UCSD-AML1 (cell line): Measurements from ENCODE around the gene CYP17A1.

Source experiments
- DNase-seq: peaks from one replicate; lab custom pipeline; 2025; ENCODE audit not compliant: unreplicated experiment; lab: John Stamatoyannopoulos, UW

The CYP17A1 gene

DNA sequence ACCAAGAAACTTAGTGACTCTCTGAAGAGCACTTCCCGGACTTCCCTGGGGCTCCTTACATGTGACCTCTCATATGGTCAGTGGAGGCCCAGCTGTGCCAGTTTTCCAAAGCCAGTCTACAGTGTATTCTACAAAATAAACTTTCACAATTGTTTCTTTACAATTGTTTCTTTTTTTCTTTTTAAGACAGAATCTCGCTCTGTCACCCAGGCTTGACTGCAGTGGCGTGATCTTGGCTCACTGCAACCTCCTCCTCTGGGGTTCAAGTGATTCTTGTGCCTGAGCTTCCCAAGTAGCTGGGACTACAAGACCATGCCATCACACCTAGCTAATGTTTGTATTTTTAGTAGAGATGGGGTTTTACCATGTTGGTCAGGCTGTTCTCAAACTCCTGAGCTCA lies 25.9 kb downstream of the CYP17A1 start:
- DNase-seq, result no peak

DNA sequence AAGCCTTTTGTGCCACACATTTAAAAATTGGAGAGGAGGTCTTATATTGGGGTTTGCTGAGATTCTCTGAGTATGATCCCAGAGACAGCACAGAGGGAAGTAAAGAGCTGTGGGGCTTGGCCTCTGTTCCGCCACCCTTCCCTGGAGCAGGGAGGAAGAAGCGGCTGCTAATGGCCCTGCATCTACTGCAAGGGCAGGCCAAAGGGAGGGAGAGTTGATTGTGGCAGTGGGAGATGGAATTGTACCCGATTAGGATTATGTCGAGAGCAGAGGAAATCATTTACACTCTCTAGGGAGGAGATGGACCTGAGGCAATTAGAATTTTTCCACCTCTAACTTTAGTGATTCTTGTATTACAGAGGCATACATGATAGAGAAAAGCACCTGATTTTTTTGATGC lies 28.8 kb downstream of the CYP17A1 start:
- DNase-seq, result no peak

DNA sequence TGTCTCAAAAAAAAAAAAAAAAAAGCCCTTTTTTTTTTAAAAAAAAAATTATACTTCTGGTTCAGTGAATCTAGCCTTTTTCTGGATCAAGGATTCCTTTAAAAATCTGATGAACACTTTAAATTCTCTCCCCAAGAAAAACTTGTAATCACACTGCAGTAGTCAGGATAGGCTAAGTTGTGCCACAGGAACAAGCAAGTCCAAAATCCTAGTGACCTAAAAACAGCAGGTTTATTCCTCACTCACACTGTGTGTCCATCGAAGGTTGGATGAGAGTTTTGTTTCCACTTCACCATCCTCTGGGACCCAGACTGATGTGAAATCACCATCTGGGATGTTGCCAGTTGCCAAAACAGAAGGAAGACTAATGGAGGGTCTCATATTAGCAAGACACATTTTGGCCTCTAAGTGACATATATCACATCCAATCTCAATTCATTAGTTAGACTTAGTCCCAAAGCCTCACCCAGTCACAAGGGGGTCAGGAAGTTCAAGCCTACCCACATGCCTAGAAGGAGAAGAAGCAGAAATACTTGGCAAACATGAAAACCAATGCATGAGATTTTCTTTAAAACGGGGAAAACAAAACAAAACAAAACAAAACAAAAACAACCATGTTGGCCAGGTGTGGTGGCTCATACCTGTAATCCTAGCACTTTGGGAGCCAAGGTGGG lies 32.7 kb downstream of the CYP17A1 start:
- no peak for DNase-seq

DNA sequence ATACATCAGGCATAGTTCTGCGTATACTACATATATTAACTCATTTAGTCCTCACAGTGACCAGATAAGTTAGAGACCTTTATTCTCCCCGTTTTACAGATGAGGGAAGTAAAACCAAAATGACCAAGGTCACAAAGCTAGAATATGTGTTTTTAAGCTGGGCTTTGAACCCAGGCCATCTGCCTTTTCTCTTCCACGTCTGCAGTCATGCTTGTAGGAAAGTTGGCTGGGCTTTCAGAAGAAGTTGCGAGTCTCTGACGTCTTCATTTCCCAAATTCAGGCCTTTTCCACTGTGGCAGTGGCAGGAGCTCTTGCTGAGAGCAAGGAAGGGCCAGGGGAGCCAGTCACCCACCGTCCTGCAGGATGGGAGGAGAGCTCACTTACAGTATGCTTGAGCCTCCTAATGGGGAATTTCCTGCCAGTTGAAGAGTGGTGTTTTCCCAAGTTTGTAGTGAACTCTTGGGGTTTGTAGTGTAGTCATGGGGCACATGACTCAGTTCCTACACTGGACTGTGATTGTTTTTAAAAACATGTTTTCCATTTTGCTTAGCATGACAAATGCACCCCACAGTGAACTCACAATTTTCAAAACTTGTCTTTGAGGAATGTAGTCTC lies 34.2 kb downstream of the CYP17A1 start:
- DNase-seq, result no peak

DNA sequence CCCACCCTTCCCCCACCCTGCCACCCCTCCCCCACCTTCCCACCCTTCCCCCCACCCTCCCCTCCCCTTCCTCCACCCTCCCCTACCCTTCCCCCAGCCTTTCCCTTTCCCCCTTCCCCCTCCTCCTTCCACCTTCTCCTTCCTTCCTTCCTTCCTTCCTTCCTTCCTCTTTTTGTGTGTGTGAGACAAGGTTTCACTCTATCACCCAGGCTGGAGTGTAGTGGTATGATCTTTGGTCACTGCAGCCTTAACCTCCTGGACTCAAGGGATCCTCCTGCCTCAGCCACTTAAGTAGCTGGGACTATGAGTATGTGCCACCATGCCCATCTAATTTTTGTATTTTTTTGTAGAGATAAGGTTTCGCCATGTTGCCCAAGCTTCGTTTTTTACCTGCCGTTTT lies 35.2 kb downstream of the CYP17A1 start:
- DNase-seq, result no peak

DNA sequence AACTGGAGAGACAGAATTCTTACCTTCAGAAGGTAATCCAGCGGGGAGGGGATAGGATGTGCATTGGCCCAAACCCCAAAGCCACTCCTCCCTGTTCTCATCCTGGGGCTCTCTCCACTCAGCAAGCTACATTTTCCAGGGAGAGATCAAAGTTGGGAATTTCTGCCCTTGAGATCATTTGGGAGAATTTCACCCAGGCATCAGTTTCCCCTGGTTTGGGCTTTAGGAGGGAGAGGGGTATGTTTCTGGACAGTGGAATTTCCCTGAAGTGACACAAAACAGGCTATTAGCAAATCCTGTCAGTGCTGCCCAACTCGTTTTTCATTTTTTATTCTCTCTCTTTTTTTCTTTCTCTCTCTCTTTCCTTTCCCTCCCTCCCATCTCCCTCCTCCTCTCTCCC lies 35.7 kb downstream of the CYP17A1 start:
- DNase-seq, result no peak

DNA sequence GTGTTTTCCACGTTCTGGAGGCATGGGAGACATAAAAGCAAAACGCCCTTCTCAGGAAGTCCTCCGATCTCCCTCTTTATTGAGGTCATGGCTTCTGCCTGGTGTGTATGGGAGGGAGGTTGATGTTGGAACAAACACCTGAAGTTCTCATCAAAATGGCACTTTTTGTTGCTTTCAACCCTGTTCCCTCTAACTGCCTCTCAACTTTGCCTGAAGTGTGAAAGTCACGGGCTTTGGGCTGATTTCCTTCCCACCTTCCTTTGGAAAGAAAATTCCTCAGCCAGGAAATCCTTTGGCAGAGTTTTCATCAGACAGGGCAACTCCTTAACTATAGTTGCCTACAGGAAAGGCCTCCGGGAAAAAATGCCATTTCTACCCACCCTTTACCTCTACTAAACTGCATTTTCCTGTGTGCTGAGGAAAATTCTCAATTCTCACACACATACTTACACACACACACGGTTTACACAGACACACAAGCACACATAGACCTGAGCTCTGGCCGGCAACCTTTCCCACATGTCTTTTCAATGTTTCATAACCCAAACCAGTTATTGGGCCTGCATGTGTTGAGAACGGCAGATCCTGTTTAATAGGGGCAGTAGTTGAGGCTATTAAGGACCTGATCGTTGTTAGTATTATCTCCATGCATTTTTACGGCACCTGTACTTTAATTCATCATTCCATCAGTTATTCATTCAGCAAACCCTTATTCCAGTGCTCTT lies 36.4 kb downstream of the CYP17A1 start:
- no peak for DNase-seq

DNA sequence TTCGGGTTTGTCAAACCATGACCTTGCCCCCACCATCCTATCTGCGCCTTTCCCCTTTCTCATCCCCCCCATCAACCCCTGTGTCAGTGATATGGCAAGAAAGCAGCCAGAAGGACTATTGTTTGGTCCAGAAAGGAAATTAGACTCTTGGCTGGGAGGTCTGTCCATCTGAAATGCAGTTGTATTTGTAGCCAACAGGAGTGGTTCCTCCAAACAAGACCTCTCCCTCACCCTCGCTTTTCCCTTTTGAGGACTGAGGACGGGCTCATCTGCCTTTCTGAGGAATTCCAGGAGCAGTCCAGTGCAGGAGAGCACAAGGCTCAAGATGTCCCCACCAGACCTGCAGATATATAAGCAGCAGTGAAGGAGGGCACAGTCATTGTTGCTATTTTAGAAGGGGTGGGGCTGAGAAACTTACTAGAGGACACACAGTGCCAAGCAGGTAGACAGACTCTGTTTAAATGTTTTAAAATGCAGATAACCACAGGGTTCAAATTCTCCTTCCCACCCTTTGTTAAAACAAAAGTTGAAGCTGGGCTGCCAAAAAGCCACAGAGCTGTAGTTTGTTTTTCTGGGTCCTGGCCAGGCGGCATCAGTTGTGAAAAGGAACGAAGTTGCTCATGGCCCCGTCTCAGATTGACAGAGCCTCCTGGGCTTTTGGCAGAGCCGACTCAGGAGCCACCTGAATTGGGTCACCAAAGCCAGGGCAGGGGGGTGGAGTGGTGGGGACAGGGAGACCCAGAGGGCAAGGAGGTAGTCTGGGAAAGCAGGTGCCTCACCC lies 37.3 kb downstream of the CYP17A1 start:
- DNase-seq, result no peak

DNA sequence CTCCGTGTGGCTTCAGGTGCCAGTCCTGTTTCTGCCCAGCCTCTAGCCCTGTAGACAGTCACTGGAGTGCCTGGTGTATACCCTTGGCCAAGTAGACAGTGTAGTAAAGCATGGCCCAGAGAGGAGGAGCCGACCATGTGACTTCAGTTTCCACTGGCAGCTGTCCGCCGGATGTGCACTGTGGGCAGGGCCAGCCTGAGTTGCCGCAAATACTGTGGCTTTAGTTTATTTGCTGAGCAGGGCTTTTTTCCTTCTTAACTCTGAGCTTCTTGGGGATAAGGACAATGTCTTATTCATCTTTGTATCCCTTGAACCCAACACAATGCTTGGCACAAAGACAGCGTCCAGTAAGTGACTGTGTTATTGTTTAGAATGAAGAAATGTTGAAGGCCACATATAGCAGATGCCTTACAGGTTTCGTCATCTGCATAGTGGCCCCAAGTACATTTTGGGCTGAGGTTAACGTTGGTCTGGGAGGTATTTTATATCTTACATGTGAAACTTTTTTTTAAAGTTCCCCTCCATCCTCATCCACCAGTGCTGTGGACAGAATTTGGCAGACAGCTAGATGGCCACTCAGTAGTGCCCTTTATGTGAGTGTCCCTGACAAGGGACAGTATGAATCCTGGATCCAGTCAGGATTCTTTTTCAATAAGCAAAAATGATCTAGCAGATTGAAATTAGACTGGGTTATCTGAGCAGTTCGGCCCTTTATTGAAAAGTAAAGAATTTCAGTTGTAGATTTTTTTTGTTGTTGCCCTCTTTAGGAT lies 40.6 kb downstream of the CYP17A1 start:
- DNase-seq, result peak; percentile 69

DNA sequence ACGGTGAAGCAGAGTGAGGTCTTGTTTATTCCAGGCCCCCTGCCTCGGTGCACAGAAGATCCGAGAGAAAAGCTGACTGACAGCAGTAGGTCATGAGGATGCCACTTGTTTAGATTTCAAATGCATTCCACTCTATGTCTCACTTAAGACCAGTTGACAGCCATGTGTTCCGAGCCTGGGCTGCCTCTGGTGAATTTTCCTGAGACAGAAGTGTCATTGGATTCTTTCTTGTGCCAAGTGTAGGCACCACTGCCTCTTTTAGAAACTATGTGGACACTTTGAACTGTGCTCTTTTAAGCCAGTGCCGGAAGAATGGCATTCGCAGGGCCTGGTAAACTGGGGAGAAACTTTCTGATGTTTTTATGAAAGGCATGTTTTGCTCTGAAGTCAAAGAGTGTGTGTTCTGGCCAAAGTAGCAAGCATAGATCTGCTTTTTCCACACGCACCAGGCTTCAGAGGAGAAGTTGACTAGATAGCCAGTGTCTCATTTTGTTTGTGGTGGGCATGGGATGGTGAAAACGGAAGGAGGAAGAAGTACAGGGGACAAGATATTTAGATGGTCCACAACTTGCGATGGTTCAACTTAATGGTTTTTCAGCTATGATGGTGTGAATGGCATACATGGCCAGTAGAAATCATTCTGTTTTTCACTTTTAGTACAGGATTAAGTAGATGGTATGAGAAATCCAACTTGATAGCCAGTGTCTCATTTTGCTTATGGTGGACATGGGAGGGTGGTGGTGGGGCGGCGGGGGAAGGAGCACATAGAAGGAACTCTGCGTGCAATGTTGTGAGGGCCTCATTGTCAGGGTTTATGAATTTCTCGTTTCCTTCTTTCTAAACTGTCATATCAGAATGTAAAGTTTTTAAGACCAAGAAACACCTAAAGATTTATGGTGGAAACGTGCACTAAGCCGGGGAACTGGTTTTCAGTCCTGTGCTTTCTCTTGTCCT lies 41.5 kb downstream of the CYP17A1 start:
- no peak for DNase-seq

DNA sequence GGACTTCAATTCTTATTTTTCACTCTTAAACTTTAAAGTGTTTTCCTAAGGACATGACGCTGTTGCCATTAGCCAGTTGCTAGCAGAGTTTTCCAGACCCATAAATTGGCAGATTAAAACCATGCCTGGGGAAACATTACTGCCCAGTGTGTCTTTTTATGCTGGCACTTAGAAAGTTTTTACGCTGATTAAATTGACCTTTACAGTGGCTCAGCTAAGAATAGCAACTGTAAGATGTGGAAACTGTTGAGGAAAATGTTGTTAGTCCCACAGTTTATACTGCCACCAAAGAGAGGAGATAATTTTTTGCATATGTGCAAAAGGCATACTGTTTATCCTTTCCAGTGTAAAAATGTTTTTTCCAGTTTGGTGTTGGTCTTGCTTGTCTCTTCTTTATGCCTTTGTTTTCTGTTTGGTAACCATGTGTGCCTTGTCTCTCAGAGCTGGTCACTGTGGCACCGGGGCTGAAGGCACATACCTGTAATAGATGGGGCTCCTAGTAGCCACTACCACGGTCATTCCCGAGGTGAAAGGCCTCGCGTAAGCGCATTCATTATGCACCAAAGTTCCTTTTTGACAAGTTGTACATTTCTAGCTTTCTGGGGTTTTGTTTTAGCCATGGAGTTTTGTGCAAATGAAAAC lies 45.3 kb downstream of the CYP17A1 start:
- no peak for DNase-seq

DNA sequence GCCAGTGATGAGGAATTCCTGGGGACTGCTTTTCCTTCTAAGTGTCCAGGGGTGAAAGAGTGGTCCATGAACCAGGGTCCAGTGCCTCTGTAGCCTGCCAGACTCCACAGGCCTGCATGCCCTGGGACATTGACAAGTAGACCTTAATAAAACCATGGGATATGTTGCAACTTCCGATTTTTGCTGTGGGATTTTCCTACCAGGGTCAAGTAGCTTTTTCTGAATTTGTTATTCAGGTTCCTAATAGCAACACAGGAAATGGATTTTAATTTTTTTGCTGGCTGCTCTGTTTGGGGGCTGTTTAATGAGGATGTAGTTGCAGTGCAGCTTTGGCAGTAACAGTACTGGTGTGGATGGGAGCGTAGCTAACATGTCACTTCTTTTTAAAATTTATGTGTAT lies 51.4 kb downstream of the CYP17A1 start:
- peak; percentile 38 for DNase-seq

DNA sequence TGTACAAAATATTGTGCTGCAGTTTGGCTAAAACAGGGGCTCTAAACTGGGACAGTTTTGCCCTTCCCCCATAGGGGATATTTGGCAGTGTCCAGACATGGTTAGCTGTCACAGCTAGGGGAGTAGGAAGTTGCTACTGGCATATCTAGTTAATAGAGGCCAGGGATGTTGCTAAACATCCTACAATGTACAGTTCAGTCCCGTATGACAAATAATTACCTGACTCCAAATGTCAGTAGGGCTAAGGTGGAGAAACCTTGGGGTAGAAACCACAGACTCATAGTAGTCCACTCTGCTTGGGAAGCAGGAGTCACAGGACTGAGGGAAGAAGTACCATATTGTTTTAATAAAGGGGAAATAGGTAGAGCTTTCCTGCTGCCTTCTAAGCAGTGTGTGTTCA lies 53.6 kb downstream of the CYP17A1 start:
- no peak for DNase-seq

DNA sequence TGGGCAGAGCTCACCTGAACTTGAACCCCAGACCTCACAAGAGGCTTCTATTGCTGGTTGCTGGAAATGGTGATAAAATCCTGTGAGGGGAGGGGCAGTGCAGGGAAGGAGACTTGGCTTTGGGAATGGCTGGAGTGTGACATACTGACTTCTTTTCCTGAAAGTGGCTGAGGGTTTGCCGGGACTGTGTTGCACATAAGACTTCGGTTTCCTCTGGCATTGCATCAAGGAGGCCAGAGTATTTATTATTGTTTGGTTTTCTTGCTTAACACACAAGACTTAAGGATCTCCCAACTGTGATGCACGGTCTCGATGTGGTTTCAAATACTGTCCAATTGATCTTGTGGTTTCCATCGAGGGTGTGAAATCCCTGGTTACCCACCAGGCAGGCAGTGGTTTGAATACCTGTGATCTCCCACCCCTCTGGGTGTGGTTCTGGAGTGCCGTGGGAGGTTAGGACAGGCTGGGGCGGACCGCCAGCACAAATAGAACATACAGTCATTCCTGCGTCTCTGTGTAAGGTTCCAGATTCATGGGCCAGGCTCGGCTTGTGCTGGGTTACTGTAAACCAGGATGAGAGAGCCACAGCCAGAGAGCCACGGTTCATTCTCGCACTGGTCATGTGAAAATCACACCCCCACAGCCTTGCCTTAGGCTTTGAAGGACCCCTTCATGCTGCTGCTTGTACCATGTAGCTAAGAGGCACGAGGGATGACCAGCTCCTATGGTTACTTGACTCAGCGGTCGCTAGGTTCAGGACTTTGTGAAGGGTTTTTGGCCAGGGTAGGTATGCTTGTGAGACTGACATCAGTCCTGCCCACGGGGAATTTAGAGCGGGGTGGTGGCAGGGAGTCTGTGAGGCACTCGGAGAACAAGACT lies 54.3 kb downstream of the CYP17A1 start:
- no peak for DNase-seq

DNA sequence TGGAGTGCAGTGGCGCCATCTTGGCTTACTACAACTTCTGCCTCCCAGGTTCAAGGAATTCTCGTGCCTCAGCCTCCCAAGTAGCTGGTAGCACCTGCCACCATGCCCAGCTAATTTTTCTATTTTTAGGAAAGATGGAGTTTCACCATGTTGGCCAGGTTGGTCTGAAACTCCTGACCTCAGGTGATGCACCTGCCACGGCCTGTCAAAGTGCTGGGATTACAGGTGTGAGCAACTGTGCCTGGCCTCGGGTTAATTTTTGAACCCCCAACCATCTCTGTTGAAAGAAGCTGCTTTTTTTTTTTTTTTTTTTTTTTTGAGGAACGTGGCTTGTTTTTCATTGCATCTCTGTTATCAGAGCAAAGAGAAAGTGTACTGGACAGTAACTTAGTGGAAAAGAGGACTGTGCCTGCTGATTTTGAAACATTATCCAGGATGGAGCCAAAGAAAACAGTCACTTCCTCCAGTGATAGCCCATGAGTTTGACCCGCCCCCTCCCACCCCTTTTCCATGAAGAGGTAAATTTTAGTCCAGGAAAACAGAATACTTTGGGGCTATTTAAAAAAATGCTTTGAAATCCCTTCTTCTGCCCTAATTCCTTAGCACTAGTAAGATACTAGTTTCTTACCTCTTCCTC lies 55.2 kb downstream of the CYP17A1 start:
- DNase-seq, result no peak

DNA sequence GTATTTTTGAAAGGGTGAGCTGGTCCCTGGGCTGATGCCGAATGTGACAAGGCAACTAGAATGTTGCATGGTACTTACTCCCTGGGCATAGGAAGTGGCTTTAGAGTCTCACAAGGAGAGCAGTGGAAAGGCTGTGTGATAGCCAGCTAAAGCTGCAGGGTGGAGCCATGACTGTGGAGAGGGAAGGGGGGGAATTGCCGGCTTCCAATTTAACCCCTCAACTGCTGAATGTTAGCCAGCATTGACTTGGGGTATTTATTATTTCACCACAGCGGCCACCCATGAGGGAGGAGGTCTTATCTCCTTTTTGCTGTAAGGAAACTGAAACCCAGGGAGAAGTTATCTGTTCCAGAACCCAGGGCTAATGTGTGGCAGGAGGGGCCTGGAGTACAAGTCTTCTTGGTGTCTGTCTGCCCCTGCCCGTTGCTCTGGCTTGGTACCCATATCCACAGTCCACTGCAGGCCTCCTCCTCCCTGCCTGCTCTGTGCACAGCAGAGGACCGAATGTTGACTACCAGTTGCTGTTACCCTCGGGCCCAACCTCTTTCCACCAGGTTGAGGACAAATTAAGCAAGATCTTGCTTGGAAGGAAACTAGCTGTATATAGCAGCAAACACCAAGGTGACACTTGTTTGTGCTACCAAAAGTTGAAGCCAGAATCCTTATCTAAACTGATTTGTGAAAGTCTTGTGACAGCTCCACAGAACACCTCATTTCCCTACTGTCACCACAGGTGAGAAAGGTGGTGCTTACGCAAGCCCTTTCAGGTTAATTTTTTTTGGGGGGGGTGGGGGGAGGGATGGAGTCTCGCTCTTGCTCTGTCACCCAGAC lies 55.9 kb downstream of the CYP17A1 start:
- peak; percentile 65 for DNase-seq
